ENCODE measurements around the gene C1QTNF1. TPM values are rescaled to one million over a fixed set of nuclear protein-coding genes. Genes with fewer than 3 reads are reported as not detected.

Gene C1QTNF1
- total RNA-seq, 2 experiments from 2014 or later, result not detected

- Histone ChIP-seq H3K36me3 (ENCODE audit: insufficient read depth, low read length) (no peaks in the 10 kb centered on the region), H3K4me3 (ENCODE audit: low read depth, low read length, poor library complexity, severe bottlenecking) (no peak overlapping the region), H3K4me2 (ENCODE audit: low read length) (no peak overlapping the region), H3K4me1 (ENCODE audit: insufficient read depth, low read length, poor library complexity, severe bottlenecking) (no peaks in the 10 kb centered on the region), H2AFZ (ENCODE audit: low read length) (no peak overlapping the region), H3K9me2 (ENCODE audit: insufficient read depth, low read length) (no peaks in the 10 kb centered on the region), H3K79me2 (ENCODE audit: insufficient read depth, low read depth, low read length) (no peaks in the 10 kb centered on the region), H3K27ac (ENCODE audit: low read depth, low read length, poor library complexity, severe bottlenecking) (no peak overlapping the region), H4K20me1 (ENCODE audit: insufficient read depth, low read length) (no peaks in the 10 kb centered on the region), H3K9me3 (ENCODE audit: low read length) (no peaks in the 10 kb centered on the region)
- no TSS peak for BruUV-seq (replicated peaks)
- intact Hi-C loops (cut with micrococcal nuclease; ENCODE audit: unreplicated experiment), result no loop called here
- ChIA-PET POLR2A (interaction anchor here (0.7 kb wide), 1 partner anchor 36 kb away, joined by 3 read pairs; no protein-coding TSS in a partner anchor), CTCF (ENCODE audit: unreplicated experiment) (interaction anchor here (0.7 kb wide), 1 partner anchor 121 kb away, joined by 3 read pairs; no protein-coding TSS in a partner anchor)
- DNase-seq (ENCODE audit: low spot score), result no peak
- TF ChIP-seq CTCF (conservative IDR thresholded peaks at IDR 0.05; ENCODE audit: low read length) (no peak), EZH2phosphoT487 (IDR thresholded peaks at IDR 0.05; ENCODE audit: borderline replicate concordance, low read depth, low read length) (no peak)
Measured at GRCh38 chr17:79026376-79027273, 2.7 kb downstream of the C1QTNF1 start.

- Histone ChIP-seq H3K27ac (ENCODE audit: low read depth, low read length, poor library complexity, severe bottlenecking) (no peak overlapping the region), H3K79me2 (ENCODE audit: insufficient read depth, low read depth, low read length) (no peaks in the 10 kb centered on the region), H3K36me3 (ENCODE audit: insufficient read depth, low read length) (no peaks in the 10 kb centered on the region), H3K9me2 (ENCODE audit: insufficient read depth, low read length) (no peaks in the 10 kb centered on the region), H3K4me2 (ENCODE audit: low read length) (no peak overlapping the region), H3K4me1 (ENCODE audit: insufficient read depth, low read length, poor library complexity, severe bottlenecking) (no peaks in the 10 kb centered on the region), H4K20me1 (ENCODE audit: insufficient read depth, low read length) (no peaks in the 10 kb centered on the region), H2AFZ (ENCODE audit: low read length) (no peak overlapping the region), H3K4me3 (ENCODE audit: low read depth, low read length, poor library complexity, severe bottlenecking) (no peak overlapping the region), H3K9me3 (ENCODE audit: low read length) (no peaks in the 10 kb centered on the region)
- no peak for DNase-seq (ENCODE audit: low spot score)
- POLR2A ChIA-PET, result no interaction called here
- CTCF ChIA-PET (ENCODE audit: unreplicated experiment), result interaction anchor here (0.7 kb wide), 1 partner anchor 122 kb away, joined by 3 read pairs; no protein-coding TSS in a partner anchor
- TF ChIP-seq CTCF (conservative IDR thresholded peaks at IDR 0.05; ENCODE audit: low read length), result no peak
- no peak for TF ChIP-seq EZH2phosphoT487 (IDR thresholded peaks at IDR 0.05; ENCODE audit: borderline replicate concordance, low read depth, low read length)
- intact Hi-C loops (cut with micrococcal nuclease; ENCODE audit: unreplicated experiment), result no loop called here
- BruUV-seq (replicated peaks), result no TSS peak
Measured at GRCh38 chr17:79027274-79027924, 3.4 kb downstream of the C1QTNF1 start.
